Endodermal cell (in vitro differentiated cells): Measurements from ENCODE around the gene MEX3A. TPM values are rescaled to one million over a fixed set of nuclear protein-coding genes. Genes with fewer than 3 reads are reported as not detected.
A peak's percentile ranks its signal among the peaks of the same experiment; 100 is the strongest.
"Not testable (repeated sequence)": the region's sequence is repeated elsewhere in the genome, so short reads cannot be mapped to it uniquely, and the experiment has no call there.

Experiments used
- DNase-seq: peaks from one replicate; pipeline ENCODE4 v3.0.0-alpha.2; 2017
- H3K27ac ChIP-seq: 2 replicates; pipeline ENCODE4 v1.5.1; 2013; ENCODE audit warnings: mild to moderate bottlenecking, low read depth, low read length, moderate library complexity
- H3K27me3 ChIP-seq: 2 replicates; pipeline ENCODE4 v1.6.1; 2013; ENCODE audit warnings: mild to moderate bottlenecking, low read length, moderate library complexity; ENCODE audit not compliant: insufficient read depth, control insufficient read depth, poor library complexity, severe bottlenecking
- H3K36me3 ChIP-seq: 2 replicates; pipeline ENCODE4 v1.7.0; 2013; ENCODE audit warnings: mild to moderate bottlenecking, low read length, moderate library complexity; ENCODE audit not compliant: control insufficient read depth, insufficient read depth
- H3K4me1 ChIP-seq: one replicate; pipeline ENCODE4 v1.7.0; 2013; ENCODE audit warnings: low read length; ENCODE audit not compliant: control insufficient read depth, insufficient read depth
- H3K4me3 ChIP-seq: 2 replicates; pipeline ENCODE4 v1.5.1; 2013; ENCODE audit warnings: mild to moderate bottlenecking, low read length, moderate library complexity
- H3K9ac ChIP-seq: 2 replicates; pipeline ENCODE4 v1.6.1; 2013; ENCODE audit warnings: mild to moderate bottlenecking, low read length, moderate library complexity; ENCODE audit not compliant: poor library complexity, severe bottlenecking; ENCODE audit errors: extremely low read depth
- H3K9me3 ChIP-seq: 2 replicates; pipeline ENCODE4 v1.6.1; 2013; ENCODE audit warnings: mild to moderate bottlenecking, low read length, moderate library complexity; ENCODE audit not compliant: control insufficient read depth
- H3K27ac Mint-ChIP-seq: 2 replicates; pipeline ENCODE4 v1.8.0; 2020; ENCODE audit warnings: mixed read lengths
- H3K27me3 Mint-ChIP-seq: 2 replicates; pipeline ENCODE4 v1.8.0; 2021; ENCODE audit warnings: mild to moderate bottlenecking, mixed read lengths; ENCODE audit not compliant: insufficient read depth
- H3K36me3 Mint-ChIP-seq: 2 replicates; pipeline ENCODE4 v1.8.0; 2020; ENCODE audit warnings: low read depth, mixed read lengths
- H3K4me1 Mint-ChIP-seq: 2 replicates; pipeline ENCODE4 v1.8.0; 2020; ENCODE audit warnings: mixed read lengths
- H3K4me3 Mint-ChIP-seq: 2 replicates; pipeline ENCODE4 v1.8.0; 2020; ENCODE audit warnings: mild to moderate bottlenecking, moderate library complexity, mixed read lengths
- H3K9me3 Mint-ChIP-seq: 2 replicates; pipeline ENCODE4 v1.8.0; 2020; ENCODE audit warnings: mild to moderate bottlenecking, mixed read lengths
- CTCF ChIP-seq: fragments of 200-600 bp; sonication (generic); conservative IDR thresholded peaks from 2 replicates; pipeline ENCODE4 v1.5.0; 2021; ENCODE audit warnings: antibody characterized with exemption, mild to moderate bottlenecking
- WGBS, 2 experiments: methylation state at CpG; one replicate each; pipeline versions ENCODE4 v1.1.5 to v1.1.7; 2013; ENCODE audit warnings: missing lambda C conversion rate in 2 of 2, mixed read lengths in 1 of 2; ENCODE audit not compliant: insufficient coverage in 1 of 2, insufficient read length in 1 of 2; 5-methylcytosine and 5-hydroxymethylcytosine counted together
- total RNA-seq, 2 donors: library from RNA; stranded (reverse); fragmentation: NEBNext Ultra II Directional in 1 of 2; extraction: Animal tissue kit (Norgen Biotek cat#: 25700) in 1 of 2; gene quantifications; 2 replicates in 1 of 2; 3 replicates in 1 of 2; pipeline ENCODE4 v1.2.1, GENCODE V29; 2021

MEX3A gene
- total RNA-seq, 2 donors from 2014 or later, result 91.8 to 94.3 TPM

GRCh38 chr1:156119503-156120209 lies 37.4 kb upstream of the MEX3A start:
- H3K4me3 ChIP-seq, result no peak overlapping the region
- Mint-ChIP-seq H3K36me3 (peaks cover 5% of the 10 kb centered on the region), H3K27me3 (peaks cover 3% of the 10 kb centered on the region), H3K4me1 (peaks cover 43% of the 10 kb centered on the region), H3K4me3 (no peak overlapping the region), H3K27ac (no peak overlapping the region), H3K9me3 (no peaks in the 10 kb centered on the region)
- H3K9me3 ChIP-seq, result no peaks in the 10 kb centered on the region
- H3K9ac ChIP-seq, result no peak overlapping the region
- no peaks in the 10 kb centered on the region for H3K27me3 ChIP-seq
- peaks cover 27% of the 10 kb centered on the region for H3K4me1 ChIP-seq
- WGBS, 2 experiments, result 90 to 100% methylated on average over 2 to 3 of the region's 3 CpGs
- DNase-seq, result peak; percentile 54
- no peak for TF ChIP-seq CTCF
- peaks cover 24% of the 10 kb centered on the region for H3K36me3 ChIP-seq
- H3K27ac ChIP-seq, result no peak overlapping the region

- Histone ChIP-seq H3K4me3 (peak overlapping the region; percentile 2), H3K9ac (no peak overlapping the region), H3K27ac (no peak overlapping the region), H3K9me3 (no peaks in the 10 kb centered on the region), H3K36me3 (peaks cover 23% of the 10 kb centered on the region), H3K27me3 (no peaks in the 10 kb centered on the region), H3K4me1 (peaks cover 17% of the 10 kb centered on the region)
- DNase-seq, result no peak
- H3K27me3 Mint-ChIP-seq, result peaks cover 9% of the 10 kb centered on the region
- 79 to 87% methylated on average over 4 to 8 of the region's 8 CpGs for WGBS, 2 experiments
- peak overlapping the region; percentile 25 for H3K4me3 Mint-ChIP-seq
- H3K27ac Mint-ChIP-seq, result no peak overlapping the region
- TF ChIP-seq CTCF, result no peak
- peaks cover 47% of the 10 kb centered on the region for H3K4me1 Mint-ChIP-seq
- H3K36me3 Mint-ChIP-seq, result peaks cover 5% of the 10 kb centered on the region
- no peaks in the 10 kb centered on the region for H3K9me3 Mint-ChIP-seq
These were observed 36.1 kb upstream of the MEX3A start for GRCh38 chr1:156118177-156118868.

- WGBS, 2 experiments, result 89 to 95% methylated on average over 4 to 13 of the region's 13 CpGs
- peaks cover 5% of the 10 kb centered on the region for H3K36me3 Mint-ChIP-seq
- no peaks in the 10 kb centered on the region for H3K9me3 Mint-ChIP-seq
- H3K4me3 Mint-ChIP-seq, result no peak overlapping the region
- TF ChIP-seq CTCF, result no peak
- Histone ChIP-seq H3K36me3 (peaks cover 23% of the 10 kb centered on the region), H3K27me3 (no peaks in the 10 kb centered on the region), H3K4me3 (peak overlapping the region; percentile 2), H3K4me1 (peaks cover 10% of the 10 kb centered on the region), H3K9ac (no peak overlapping the region), H3K27ac (no peak overlapping the region), H3K9me3 (no peaks in the 10 kb centered on the region)
- no peak for DNase-seq
- H3K27ac Mint-ChIP-seq, result no peak overlapping the region
- H3K27me3 Mint-ChIP-seq, result peaks cover 12% of the 10 kb centered on the region
- peaks cover 43% of the 10 kb centered on the region for H3K4me1 Mint-ChIP-seq
These were observed 35.3 kb upstream of the MEX3A start for GRCh38 chr1:156117414-156118176.

GRCh38 chr1:156116731-156117130 lies 34.5 kb upstream of the MEX3A start:
- H3K36me3 ChIP-seq, result peaks cover 23% of the 10 kb centered on the region
- peaks cover 14% of the 10 kb centered on the region for H3K27me3 Mint-ChIP-seq
- not testable (repeated sequence) for DNase-seq, H3K27me3 ChIP-seq, H3K4me1 ChIP-seq, H3K4me3 Mint-ChIP-seq, H3K9ac ChIP-seq, H3K27ac Mint-ChIP-seq, H3K9me3 ChIP-seq, H3K9me3 Mint-ChIP-seq, H3K36me3 Mint-ChIP-seq, H3K4me3 ChIP-seq, H3K27ac ChIP-seq
- H3K4me1 Mint-ChIP-seq, result peaks cover 42% of the 10 kb centered on the region
- WGBS, 2 experiments, result 93 to 96% methylated on average over 5 of the region's 5 CpGs
